Measurements from ENCODE around the gene PDE9A.

DNA sequence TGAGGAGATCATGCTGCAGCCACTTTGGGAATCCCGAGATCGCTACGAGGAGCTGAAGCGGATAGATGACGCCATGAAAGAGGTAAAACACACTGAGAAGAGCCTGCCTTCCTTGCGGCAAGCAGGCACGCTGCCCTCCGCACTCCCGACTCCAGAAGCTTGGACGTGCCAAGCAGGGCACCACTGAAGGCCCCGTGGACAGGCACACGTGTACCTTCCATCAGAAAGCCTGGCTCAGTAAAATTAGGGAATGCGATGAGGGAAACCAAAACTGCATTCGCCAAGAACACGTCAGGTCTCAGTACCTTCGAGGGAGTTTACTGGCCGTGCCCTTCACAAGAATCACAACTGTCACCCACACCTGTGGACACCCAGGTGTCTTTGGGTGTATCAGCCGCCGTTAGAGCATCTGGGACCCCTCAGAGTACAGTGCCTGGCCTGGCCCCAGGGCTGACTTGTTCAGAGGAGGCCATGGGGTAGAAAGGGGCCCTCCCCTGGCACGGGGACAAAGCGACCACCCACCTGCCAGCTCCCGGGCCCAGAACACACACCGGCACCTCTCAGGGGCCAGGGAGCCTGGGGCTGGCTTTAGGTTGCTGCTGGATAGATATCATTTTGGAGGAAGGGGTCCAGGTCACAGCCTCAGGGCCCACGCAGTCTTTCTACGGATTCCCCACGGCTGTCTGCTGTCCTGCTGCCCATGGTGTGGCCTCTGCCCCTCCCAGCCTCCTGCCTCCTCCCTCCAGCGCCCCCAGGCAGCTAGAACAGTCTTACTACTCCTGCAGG lies 117.5 kb downstream of the PDE9A start:
- TF ChIP-seq, protein P1, sequence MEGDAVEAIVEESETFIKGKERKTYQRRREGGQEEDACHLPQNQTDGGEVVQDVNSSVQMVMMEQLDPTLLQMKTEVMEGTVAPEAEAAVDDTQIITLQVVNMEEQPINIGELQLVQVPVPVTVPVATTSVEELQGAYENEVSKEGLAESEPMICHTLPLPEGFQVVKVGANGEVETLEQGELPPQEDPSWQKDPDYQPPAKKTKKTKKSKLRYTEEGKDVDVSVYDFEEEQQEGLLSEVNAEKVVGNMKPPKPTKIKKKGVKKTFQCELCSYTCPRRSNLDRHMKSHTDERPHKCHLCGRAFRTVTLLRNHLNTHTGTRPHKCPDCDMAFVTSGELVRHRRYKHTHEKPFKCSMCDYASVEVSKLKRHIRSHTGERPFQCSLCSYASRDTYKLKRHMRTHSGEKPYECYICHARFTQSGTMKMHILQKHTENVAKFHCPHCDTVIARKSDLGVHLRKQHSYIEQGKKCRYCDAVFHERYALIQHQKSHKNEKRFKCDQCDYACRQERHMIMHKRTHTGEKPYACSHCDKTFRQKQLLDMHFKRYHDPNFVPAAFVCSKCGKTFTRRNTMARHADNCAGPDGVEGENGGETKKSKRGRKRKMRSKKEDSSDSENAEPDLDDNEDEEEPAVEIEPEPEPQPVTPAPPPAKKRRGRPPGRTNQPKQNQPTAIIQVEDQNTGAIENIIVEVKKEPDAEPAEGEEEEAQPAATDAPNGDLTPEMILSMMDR (IDR thresholded peaks at IDR 0.05) = no peak
- no peak for TF ChIP-seq EP300 (IDR thresholded peaks at IDR 0.05)
